Stimulated activated memory B cell treated with anti-CD40 and anti-IgM and Interleukin-4, amounts not matched to agents 10 μg/mL and 1 μg/mL and 100 μg/mL, for 72 hours (primary cell): Measurements from ENCODE around the gene NAPSA.

ENCODE experiments used
- ATAC-seq: fragments of 150-1000 bp; cut with Tn5 transposase; 2 replicates; pipeline ENCODE4 v1.10.0; 2021
- H3K27ac Mint-ChIP-seq: one replicate; pipeline ENCODE4 v1.8.0; 2022; ENCODE audit warnings: mild to moderate bottlenecking, mixed read lengths
- H3K27me3 Mint-ChIP-seq: one replicate; pipeline ENCODE4 v1.8.0; 2022; ENCODE audit warnings: mixed read lengths
- H3K36me3 Mint-ChIP-seq: one replicate; pipeline ENCODE4 v1.8.0; 2022; ENCODE audit warnings: mixed read lengths
- H3K4me1 Mint-ChIP-seq: one replicate; pipeline ENCODE4 v1.8.0; 2022; ENCODE audit warnings: mixed read lengths
- H3K4me3 Mint-ChIP-seq: one replicate; pipeline ENCODE4 v1.8.0; 2022; ENCODE audit warnings: mild to moderate bottlenecking, moderate library complexity, mixed read lengths
- H3K9me3 Mint-ChIP-seq: one replicate; pipeline ENCODE4 v1.8.0; 2022; ENCODE audit warnings: mixed read lengths

The NAPSA gene

DNA sequence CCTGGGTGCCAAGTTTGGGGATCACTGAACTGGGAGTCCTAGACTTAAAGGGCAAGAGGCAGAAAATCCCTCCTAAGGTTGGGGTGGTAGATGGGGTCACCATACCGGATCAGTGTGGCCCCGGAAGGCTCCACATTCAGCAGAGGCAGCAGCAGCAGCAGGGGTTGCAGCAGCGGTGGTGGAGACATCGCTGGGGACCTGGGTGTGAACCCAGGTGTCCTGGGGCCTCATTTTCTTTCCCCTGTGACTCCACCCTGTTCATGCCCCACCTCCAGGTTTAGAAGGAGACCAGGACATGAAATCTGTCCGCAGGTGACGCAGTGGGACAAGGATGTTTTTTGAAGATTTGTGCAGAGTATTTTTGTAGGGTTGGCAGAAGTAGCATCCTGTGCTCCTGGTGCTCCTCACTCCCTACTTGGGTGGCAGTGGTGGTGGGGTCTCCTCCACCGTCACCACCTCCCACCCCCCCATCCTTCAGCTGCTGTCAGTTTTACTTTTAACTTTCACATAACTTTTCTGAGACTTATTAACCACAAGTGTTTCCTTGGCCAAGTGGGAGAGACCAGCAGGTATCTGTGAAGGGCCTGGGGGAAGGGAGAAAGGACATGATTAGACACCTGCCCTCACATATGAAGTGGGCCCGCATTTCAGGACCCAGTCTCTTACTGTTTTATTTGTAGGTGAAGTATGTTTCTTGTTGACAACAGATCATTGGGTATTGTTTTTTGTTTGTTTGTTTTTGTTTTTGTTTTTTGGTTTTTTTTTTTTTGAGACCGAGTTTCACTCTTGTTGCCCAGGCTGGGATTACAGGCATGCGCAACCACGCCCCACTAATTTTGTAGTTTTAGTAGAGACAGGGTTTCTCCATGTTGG is at the start of gene NAPSA:
Gene NAPSA, minus strand, starts transcription at position 206 of the 873 bp plus-strand sequence. Its CDS starts 18 bp downstream, at position 188.
- no peaks in the 10 kb centered on the region for H3K27me3 Mint-ChIP-seq
- peaks cover 5% of the 10 kb centered on the region for H3K36me3 Mint-ChIP-seq
- H3K4me3 Mint-ChIP-seq: peak within 1 kb of the TSS; percentile 10
- no peak for ATAC-seq
- H3K4me1 Mint-ChIP-seq: peaks cover 69% of the 10 kb centered on the region
- peak within 1 kb of the TSS; percentile 88 for H3K27ac Mint-ChIP-seq
- peaks cover 2% of the 10 kb centered on the region for H3K9me3 Mint-ChIP-seq

DNA sequence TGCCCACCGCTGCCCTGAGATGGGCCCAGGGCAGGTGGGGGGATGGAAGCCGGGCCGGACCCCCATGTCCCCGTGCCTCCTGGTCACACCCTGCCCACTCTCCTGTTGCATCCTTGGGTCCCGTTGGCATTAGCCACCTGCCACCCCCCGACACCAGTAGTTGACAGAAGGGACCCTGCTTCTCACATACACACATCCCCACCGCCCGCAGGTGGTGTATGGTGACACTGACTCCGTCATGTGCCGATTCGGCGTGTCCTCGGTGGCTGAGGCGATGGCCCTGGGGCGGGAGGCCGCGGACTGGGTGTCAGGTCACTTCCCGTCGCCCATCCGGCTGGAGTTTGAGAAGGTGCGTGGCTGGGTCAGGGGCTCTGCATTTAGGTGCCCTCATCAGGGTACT is 48.1 kb upstream of the NAPSA start:
- Mint-ChIP-seq H3K4me1 (peaks cover 40% of the 10 kb centered on the region), H3K27ac (no peak overlapping the region)

GRCh38 chr19:50413096-50413495 is 47.7 kb upstream of the NAPSA start:
- Mint-ChIP-seq H3K27me3 (no peaks in the 10 kb centered on the region), H3K27ac (no peak overlapping the region), H3K9me3 (no peaks in the 10 kb centered on the region), H3K4me1 (peaks cover 36% of the 10 kb centered on the region), H3K4me3 (no peak overlapping the region), H3K36me3 (peaks cover 39% of the 10 kb centered on the region)
- no peak for ATAC-seq

More for the DNA sequence above, 48.1 kb upstream of the NAPSA start:
- no peak for ATAC-seq
- Mint-ChIP-seq H3K4me3 (no peak overlapping the region), H3K9me3 (no peaks in the 10 kb centered on the region), H3K27me3 (no peaks in the 10 kb centered on the region), H3K36me3 (peaks cover 38% of the 10 kb centered on the region)

DNA sequence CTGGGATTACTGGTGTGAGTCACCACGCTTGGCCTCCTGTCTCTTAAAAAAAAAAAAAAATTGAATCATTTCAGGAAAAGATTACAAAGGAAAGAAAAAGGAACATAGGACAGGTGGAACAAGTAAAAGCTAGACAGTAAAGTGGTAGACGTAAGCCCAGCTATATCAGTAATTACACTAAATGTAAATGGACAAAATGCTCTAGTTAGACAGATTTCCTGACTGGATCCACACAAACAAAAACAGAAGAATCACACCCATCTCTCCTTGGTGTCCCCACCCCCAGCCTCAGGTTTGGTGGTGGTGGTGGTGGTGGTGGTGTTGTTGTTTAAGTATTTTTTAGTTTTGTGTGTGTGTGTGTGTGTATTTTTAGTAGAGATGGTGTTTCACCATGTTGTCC is 47.0 kb upstream of the NAPSA start:
- Mint-ChIP-seq H3K36me3 (peaks cover 39% of the 10 kb centered on the region), H3K27me3 (no peaks in the 10 kb centered on the region), H3K4me3 (no peak overlapping the region), H3K27ac (no peak overlapping the region), H3K9me3 (no peaks in the 10 kb centered on the region), H3K4me1 (peaks cover 34% of the 10 kb centered on the region)
- no peak for ATAC-seq

- peaks cover 12% of the 10 kb centered on the region for H3K4me1 Mint-ChIP-seq
- no peak overlapping the region for H3K27ac Mint-ChIP-seq
- ATAC-seq: no peak
- peaks cover 62% of the 10 kb centered on the region for H3K36me3 Mint-ChIP-seq
- H3K27me3 Mint-ChIP-seq: no peaks in the 10 kb centered on the region
- no peak overlapping the region for H3K4me3 Mint-ChIP-seq
- no peaks in the 10 kb centered on the region for H3K9me3 Mint-ChIP-seq
These were observed 44.7 kb upstream of the NAPSA start for GRCh38 chr19:50410109-50410508.

- peaks cover 4% of the 10 kb centered on the region for H3K4me1 Mint-ChIP-seq
- H3K27me3 Mint-ChIP-seq: no peaks in the 10 kb centered on the region
- no peak overlapping the region for H3K27ac Mint-ChIP-seq
- H3K36me3 Mint-ChIP-seq: peaks cover 63% of the 10 kb centered on the region
- no peaks in the 10 kb centered on the region for H3K9me3 Mint-ChIP-seq
- ATAC-seq: no peak
- H3K4me3 Mint-ChIP-seq: no peak overlapping the region
These were observed 43.9 kb upstream of the NAPSA start for GRCh38 chr19:50409347-50409746.

DNA sequence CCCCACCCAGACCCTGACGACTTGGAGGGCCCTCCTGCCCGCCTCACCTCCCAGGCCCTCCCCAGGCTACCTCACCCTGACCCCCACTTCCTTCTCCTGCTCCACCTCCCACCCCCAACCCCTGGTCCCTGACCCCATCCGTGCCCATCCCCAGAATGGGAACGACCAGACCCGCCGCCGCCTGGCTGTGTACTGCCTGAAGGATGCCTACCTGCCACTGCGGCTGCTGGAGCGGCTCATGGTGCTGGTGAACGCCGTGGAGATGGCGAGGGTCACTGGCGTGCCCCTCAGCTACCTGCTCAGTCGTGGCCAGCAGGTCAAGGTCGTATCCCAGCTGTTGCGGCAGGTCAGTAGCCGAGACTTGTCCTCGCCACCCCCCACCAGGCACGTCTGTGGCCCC is 41.4 kb upstream of the NAPSA start:
- no peaks in the 10 kb centered on the region for H3K4me1 Mint-ChIP-seq
- H3K4me3 Mint-ChIP-seq: no peak overlapping the region
- peaks cover 64% of the 10 kb centered on the region for H3K36me3 Mint-ChIP-seq
- H3K9me3 Mint-ChIP-seq: no peaks in the 10 kb centered on the region
- ATAC-seq: no peak
- no peaks in the 10 kb centered on the region for H3K27me3 Mint-ChIP-seq
- H3K27ac Mint-ChIP-seq: no peak overlapping the region

DNA sequence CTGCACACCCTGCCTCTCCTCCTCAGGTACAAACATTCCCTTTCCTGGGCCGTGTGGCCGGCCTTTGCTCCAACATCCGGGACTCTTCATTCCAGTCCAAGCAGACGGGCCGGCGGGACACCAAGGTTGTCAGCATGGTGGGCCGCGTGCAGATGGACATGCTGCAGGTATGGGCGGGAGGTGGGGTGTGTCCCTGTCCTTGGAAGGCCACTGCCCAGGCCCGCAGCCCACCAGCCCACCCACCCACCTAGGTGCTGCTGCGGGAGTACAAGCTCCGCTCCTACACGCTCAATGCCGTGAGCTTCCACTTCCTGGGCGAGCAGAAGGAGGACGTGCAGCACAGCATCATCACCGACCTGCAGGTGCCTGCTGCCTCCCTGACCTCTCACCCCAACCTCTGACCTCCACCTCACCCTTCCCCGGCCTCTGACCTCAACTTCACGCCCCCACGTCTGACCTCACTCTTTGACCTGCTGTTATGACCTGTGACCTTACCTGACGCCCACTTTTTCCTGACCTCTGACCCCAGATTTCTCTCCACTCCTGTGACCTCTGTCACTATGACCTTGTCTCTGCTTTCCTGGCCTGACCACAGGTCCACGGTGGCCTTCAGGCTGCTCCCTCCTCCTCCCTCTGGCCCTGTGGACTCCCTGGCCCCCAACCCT is 40.8 kb upstream of the NAPSA start:
- Mint-ChIP-seq H3K4me1 (no peaks in the 10 kb centered on the region), H3K36me3 (peaks cover 65% of the 10 kb centered on the region), H3K27ac (no peak overlapping the region), H3K9me3 (no peaks in the 10 kb centered on the region), H3K27me3 (no peaks in the 10 kb centered on the region), H3K4me3 (no peak overlapping the region)
- ATAC-seq: no peak

- H3K27me3 Mint-ChIP-seq: no peaks in the 10 kb centered on the region
- ATAC-seq: no peak
- no peaks in the 10 kb centered on the region for H3K4me1 Mint-ChIP-seq
- no peaks in the 10 kb centered on the region for H3K9me3 Mint-ChIP-seq
- H3K36me3 Mint-ChIP-seq: peaks cover 64% of the 10 kb centered on the region
- H3K27ac Mint-ChIP-seq: no peak overlapping the region
- H3K4me3 Mint-ChIP-seq: no peak overlapping the region
These were observed 37.3 kb upstream of the NAPSA start for GRCh38 chr19:50402544-50403301.

DNA sequence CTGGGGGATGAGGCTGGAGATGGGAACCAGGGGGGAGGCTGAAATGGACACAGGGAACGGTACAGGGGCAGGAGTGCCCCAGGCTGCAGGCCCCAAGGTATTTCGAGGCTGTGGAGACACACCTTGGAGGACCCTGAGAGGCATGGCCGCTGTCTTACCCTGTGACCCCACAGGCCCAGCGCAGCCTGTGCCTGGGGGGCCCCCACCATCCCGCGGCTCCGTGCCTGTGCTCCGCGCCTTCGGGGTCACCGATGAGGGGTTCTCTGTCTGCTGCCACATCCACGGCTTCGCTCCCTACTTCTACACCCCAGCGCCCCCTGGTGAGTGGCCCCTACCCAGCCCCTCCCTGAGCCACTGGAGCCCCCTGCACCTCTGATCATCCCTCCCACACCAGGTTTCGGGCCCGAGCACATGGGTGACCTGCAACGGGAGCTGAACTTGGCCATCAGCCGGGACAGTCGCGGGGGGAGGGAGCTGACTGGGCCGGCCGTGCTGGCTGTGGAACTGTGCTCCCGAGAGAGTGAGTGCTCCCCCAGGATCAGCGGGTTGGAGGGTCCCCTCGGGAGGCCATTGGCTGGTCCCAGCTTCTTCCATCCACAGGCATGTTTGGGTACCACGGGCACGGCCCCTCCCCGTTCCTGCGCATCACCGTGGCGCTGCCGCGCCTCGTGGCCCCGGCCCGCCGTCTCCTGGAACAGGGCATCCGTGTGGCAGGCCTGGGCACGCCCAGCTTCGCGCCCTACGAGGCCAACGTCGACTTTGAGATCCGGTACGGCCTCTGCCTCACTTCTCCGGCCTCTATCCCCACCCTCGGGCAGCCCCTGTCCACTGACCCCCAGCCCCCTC is 36.4 kb upstream of the NAPSA start:
- peaks cover 60% of the 10 kb centered on the region for H3K36me3 Mint-ChIP-seq
- ATAC-seq: no peak
- H3K4me1 Mint-ChIP-seq: no peaks in the 10 kb centered on the region
- H3K27ac Mint-ChIP-seq: no peak overlapping the region
- H3K4me3 Mint-ChIP-seq: no peak overlapping the region
- no peaks in the 10 kb centered on the region for H3K27me3 Mint-ChIP-seq
- H3K9me3 Mint-ChIP-seq: no peaks in the 10 kb centered on the region

- H3K27me3 Mint-ChIP-seq: no peaks in the 10 kb centered on the region
- no peak overlapping the region for H3K27ac Mint-ChIP-seq
- H3K4me1 Mint-ChIP-seq: no peaks in the 10 kb centered on the region
- no peak for ATAC-seq
- no peak overlapping the region for H3K4me3 Mint-ChIP-seq
- H3K9me3 Mint-ChIP-seq: no peaks in the 10 kb centered on the region
- peaks cover 45% of the 10 kb centered on the region for H3K36me3 Mint-ChIP-seq
These were observed 33.9 kb upstream of the NAPSA start for GRCh38 chr19:50399368-50399745.

DNA sequence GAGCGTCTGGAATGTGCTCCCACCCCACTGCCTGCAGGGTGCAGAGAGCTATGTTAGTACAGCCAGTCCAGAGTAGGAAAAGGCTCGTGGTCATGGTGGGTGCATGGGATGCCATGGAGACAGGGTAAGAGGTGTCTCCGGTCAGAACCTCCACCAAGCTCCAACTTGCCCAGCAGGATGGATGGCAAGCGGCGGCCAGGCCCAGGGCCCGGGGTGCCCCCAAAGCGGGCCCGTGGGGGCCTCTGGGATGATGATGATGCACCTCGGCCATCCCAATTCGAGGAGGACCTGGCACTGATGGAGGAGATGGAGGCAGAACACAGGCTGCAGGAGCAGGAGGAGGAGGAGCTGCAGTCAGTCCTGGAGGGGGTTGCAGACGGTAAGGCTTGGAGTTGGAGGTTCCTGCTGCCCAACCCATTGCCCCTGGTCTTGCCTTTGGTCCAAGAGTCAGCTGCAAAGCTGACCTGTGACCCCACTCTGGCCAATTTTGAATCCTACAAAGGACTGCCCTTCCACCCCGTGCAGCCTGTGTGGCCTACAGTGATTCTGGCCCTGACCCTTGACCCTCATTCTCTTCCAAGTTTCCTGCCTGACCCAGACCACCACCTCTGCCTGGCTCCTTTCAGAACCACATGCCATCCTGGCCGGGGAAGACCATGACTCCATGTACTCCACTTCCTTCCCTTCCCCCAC is 33.4 kb upstream of the NAPSA start:
- Mint-ChIP-seq H3K27me3 (no peaks in the 10 kb centered on the region), H3K4me3 (no peak overlapping the region), H3K4me1 (no peaks in the 10 kb centered on the region), H3K27ac (no peak overlapping the region), H3K36me3 (peaks cover 44% of the 10 kb centered on the region), H3K9me3 (no peaks in the 10 kb centered on the region)
- peak; percentile 39 for ATAC-seq

GRCh38 chr19:50394017-50394416 is 28.6 kb upstream of the NAPSA start:
- Mint-ChIP-seq H3K36me3 (peaks cover 42% of the 10 kb centered on the region), H3K4me3 (no peak overlapping the region), H3K9me3 (no peaks in the 10 kb centered on the region), H3K27ac (no peak overlapping the region), H3K4me1 (no peaks in the 10 kb centered on the region), H3K27me3 (no peaks in the 10 kb centered on the region)
- no peak for ATAC-seq

GRCh38 chr19:50393589-50393988 is 28.1 kb upstream of the NAPSA start:
- no peaks in the 10 kb centered on the region for H3K4me1 Mint-ChIP-seq
- no peak overlapping the region for H3K27ac Mint-ChIP-seq
- no peak for ATAC-seq
- no peaks in the 10 kb centered on the region for H3K9me3 Mint-ChIP-seq
- H3K4me3 Mint-ChIP-seq: no peak overlapping the region
- peaks cover 39% of the 10 kb centered on the region for H3K36me3 Mint-ChIP-seq
- H3K27me3 Mint-ChIP-seq: no peaks in the 10 kb centered on the region
